HL-60 (cell line): ENCODE measurements around the gene PUM2.

ENCODE experiments used
- DNase-seq, 2 experiments: peaks; one replicate each; pipeline ENCODE4 v3.0.0-alpha.2; 2010 to 2020; ENCODE audit warnings: low read depth in 1 of 2, low spot score in 1 of 2
- H3K27ac ChIP-seq: fragments of 250-450 bp; sonication (Bioruptor Pico); replicated peaks from 2 replicates; pipeline ENCODE4 v1.5.1; 2020; ENCODE audit warnings: mild to moderate bottlenecking, moderate library complexity
- H3K27me3 ChIP-seq: fragments of 250-450 bp; sonication (Bioruptor Pico); 2 replicates; pipeline ENCODE4 v1.5.1; 2021; ENCODE audit warnings: mild to moderate bottlenecking, moderate library complexity; ENCODE audit not compliant: insufficient read depth, poor library complexity, severe bottlenecking
- H3K4me3 ChIP-seq: replicated peaks from 2 replicates; pipeline ENCODE4 v1.5.1; 2011; ENCODE audit warnings: mild to moderate bottlenecking, control low read depth, low read length; ENCODE audit not compliant: insufficient read depth
- GABPA ChIP-seq: IDR thresholded peaks from 2 replicates; pipeline ENCODE4 v1.6.1; 2012; ENCODE audit warnings: low read depth
- POLR2AphosphoS5 ChIP-seq: IDR thresholded peaks from 2 replicates; pipeline ENCODE4 v1.6.1; 2012; ENCODE audit warnings: low read depth
- SPI1 ChIP-seq: IDR thresholded peaks from 2 replicates; pipeline ENCODE4 v1.6.1; 2012; ENCODE audit warnings: low read depth, mild to moderate bottlenecking, borderline replicate concordance
- TF ChIP-seq, protein P1 (sequence below): IDR thresholded peaks from one replicate; pipeline ENCODE4 v1.5.1; 2011; ENCODE audit warnings: low read length, control low read depth, inconsistent platforms; ENCODE audit not compliant: insufficient read depth
- TF ChIP-seq, protein P2 (sequence below): IDR thresholded peaks from 2 replicates; pipeline ENCODE4 v1.6.1; 2012; ENCODE audit warnings: low read depth; ENCODE audit not compliant: insufficient replicate concordance

Gene PUM2

GRCh38 chr2:20382965-20383810, 32.5 kb upstream of the PUM2 start:
- TF ChIP-seq, protein P1, sequence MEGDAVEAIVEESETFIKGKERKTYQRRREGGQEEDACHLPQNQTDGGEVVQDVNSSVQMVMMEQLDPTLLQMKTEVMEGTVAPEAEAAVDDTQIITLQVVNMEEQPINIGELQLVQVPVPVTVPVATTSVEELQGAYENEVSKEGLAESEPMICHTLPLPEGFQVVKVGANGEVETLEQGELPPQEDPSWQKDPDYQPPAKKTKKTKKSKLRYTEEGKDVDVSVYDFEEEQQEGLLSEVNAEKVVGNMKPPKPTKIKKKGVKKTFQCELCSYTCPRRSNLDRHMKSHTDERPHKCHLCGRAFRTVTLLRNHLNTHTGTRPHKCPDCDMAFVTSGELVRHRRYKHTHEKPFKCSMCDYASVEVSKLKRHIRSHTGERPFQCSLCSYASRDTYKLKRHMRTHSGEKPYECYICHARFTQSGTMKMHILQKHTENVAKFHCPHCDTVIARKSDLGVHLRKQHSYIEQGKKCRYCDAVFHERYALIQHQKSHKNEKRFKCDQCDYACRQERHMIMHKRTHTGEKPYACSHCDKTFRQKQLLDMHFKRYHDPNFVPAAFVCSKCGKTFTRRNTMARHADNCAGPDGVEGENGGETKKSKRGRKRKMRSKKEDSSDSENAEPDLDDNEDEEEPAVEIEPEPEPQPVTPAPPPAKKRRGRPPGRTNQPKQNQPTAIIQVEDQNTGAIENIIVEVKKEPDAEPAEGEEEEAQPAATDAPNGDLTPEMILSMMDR = no peak
- TF ChIP-seq SPI1 (no peak), POLR2AphosphoS5 (no peak), GABPA (no peak)
- TF ChIP-seq, protein P2, sequence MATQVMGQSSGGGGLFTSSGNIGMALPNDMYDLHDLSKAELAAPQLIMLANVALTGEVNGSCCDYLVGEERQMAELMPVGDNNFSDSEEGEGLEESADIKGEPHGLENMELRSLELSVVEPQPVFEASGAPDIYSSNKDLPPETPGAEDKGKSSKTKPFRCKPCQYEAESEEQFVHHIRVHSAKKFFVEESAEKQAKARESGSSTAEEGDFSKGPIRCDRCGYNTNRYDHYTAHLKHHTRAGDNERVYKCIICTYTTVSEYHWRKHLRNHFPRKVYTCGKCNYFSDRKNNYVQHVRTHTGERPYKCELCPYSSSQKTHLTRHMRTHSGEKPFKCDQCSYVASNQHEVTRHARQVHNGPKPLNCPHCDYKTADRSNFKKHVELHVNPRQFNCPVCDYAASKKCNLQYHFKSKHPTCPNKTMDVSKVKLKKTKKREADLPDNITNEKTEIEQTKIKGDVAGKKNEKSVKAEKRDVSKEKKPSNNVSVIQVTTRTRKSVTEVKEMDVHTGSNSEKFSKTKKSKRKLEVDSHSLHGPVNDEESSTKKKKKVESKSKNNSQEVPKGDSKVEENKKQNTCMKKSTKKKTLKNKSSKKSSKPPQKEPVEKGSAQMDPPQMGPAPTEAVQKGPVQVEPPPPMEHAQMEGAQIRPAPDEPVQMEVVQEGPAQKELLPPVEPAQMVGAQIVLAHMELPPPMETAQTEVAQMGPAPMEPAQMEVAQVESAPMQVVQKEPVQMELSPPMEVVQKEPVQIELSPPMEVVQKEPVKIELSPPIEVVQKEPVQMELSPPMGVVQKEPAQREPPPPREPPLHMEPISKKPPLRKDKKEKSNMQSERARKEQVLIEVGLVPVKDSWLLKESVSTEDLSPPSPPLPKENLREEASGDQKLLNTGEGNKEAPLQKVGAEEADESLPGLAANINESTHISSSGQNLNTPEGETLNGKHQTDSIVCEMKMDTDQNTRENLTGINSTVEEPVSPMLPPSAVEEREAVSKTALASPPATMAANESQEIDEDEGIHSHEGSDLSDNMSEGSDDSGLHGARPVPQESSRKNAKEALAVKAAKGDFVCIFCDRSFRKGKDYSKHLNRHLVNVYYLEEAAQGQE = no peak
- Histone ChIP-seq H3K27ac (no peak overlapping the region), H3K4me3 (no peak overlapping the region), H3K27me3 (no peaks in the 10 kb centered on the region)
- DNase-seq = no peak

- no peak for DNase-seq
- Histone ChIP-seq H3K4me3 (no peak overlapping the region), H3K27me3 (no peaks in the 10 kb centered on the region), H3K27ac (no peak overlapping the region)
- TF ChIP-seq GABPA = no peak
- TF ChIP-seq, protein P2 = no peak
- TF ChIP-seq POLR2AphosphoS5 = no peak
Observed at GRCh38 chr2:20381457-20381856, 30.8 kb upstream of the PUM2 start.

DNA sequence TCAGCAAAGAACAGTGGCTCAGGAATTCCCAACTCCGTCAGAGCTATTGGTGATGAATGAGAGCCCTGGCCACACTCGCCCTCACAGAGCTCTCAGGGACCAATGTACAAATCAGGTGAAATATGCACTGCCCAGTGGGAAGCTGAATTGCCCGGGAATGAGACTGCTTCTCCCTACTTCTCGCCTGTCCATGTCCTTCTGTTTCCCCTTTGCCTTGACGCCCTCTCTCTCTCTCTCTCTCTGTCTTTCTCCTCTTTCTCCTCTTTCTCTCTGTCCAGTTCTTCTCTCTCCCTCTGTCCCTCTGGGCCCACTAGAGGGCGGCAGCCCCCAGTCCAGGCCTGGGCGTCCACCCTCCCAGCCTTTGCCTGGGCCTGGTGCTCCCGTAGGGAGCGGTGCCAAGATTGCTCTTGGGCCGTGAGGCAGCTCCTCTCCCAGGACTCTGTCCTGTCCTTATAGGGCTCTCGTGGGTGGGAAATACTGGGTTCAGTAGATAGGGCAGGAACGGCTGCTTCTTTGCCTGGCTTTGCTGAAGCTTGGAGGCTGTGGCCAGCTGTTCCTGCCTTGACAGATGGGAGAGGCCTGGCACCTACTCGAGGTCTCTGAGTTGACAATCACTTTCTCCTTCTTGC, 28.4 kb upstream of the PUM2 start:
- Histone ChIP-seq H3K4me3 (no peak overlapping the region), H3K27ac (no peak overlapping the region)

More for the DNA sequence above, 28.4 kb upstream of the PUM2 start:
- no peak for DNase-seq
- TF ChIP-seq, protein P2 = no peak
- TF ChIP-seq POLR2AphosphoS5 (no peak), GABPA (no peak), SPI1 (no peak)
- TF ChIP-seq, protein P1 = no peak
- H3K27me3 ChIP-seq = no peaks in the 10 kb centered on the region
